K562 (cell line): Measurements from ENCODE around the gene OSBPL10. TPM values are rescaled to one million over a fixed set of nuclear protein-coding genes. Genes with fewer than 3 reads are reported as not detected.

Experiments
- ATAC-seq: fragments of 200-7000 bp; cut with Tn5 transposase; 3 replicates; pipeline ENCODE4 v1.9.1; 2020; ENCODE audit warnings: moderate library complexity
- BruUV-seq: library from RNA; stranded (reverse); fragments of 400-500 nt; replicated peaks from 2 replicates; lab custom pipeline; 2021; lab: Mats Ljungman, UMichigan
- CTCF ChIA-PET: fragments of 300-600 bp; formaldehyde crosslinking; extraction: SDS; loops from one replicate; lab custom pipeline; 2021; ENCODE audit warnings: low intra/inter-chr PET ratio; lab: Yijun Ruan, JAX
- POLR2A ChIA-PET: fragments of 300-600, 350-650 bp; sonication (Branson Sonifier 250); formaldehyde crosslinking; extraction: SDS; loops from one replicate; lab custom pipeline; 2021; ENCODE audit warnings: antibody characterized with exemption, inconsistent platforms; lab: Yijun Ruan, JAX
- DNase-seq, 4 experiments: peaks; one replicate each; pipeline versions ENCODE4 v3.0.0 to v3.0.0-alpha.2; 2011 to 2018; ENCODE audit warnings: low spot score in 3 of 4, mixed read lengths in 3 of 4; ENCODE audit errors: extremely low read depth in 1 of 4
- FAIRE-seq: peaks from 2 replicates; lab custom pipeline; 2011; peaks lifted over from hg19 to GRCh38; lab: Jason Lieb, UNC
- H2AFZ ChIP-seq: 2 replicates; pipeline ENCODE4 v1.6.0; 2011; ENCODE audit warnings: low read depth, low read length, control low read depth, inconsistent platforms
- H3K27ac ChIP-seq: fragments of 200-600 bp; 3 replicates; pipeline ENCODE4 v1.8.0; 2011; ENCODE audit warnings: low read depth, mild to moderate bottlenecking, control low read depth, inconsistent platforms, low read length, moderate library complexity, mixed read lengths; ENCODE audit errors: extremely low read depth
- H3K27me3 ChIP-seq, 2 experiments: fragments of 300-600 bp in 1 of 2; 2 replicates in 1 of 2; 3 replicates in 1 of 2; pipeline versions ENCODE4 v1.6.0 to v1.8.0; 2011; ENCODE audit warnings: inconsistent platforms in 2 of 2, low read length in 2 of 2, mild to moderate bottlenecking in 1 of 2, mixed read lengths in 1 of 2, moderate library complexity in 1 of 2; ENCODE audit not compliant: control insufficient read depth in 2 of 2, insufficient read depth in 2 of 2
- H3K36me3 ChIP-seq: fragments of 300-600 bp; 3 replicates; pipeline ENCODE4 v1.8.0; 2011; ENCODE audit warnings: mild to moderate bottlenecking, low read length, inconsistent platforms; ENCODE audit not compliant: control insufficient read depth, insufficient read depth
- H3K4me1 ChIP-seq, 2 experiments: fragments of 200-600 bp in 1 of 2; replicated peaks in 1 of 2; 2 replicates in 1 of 2; 3 replicates in 1 of 2; pipeline versions ENCODE4 v1.5.1 to v1.8.0; 2011; ENCODE audit warnings: inconsistent platforms in 2 of 2, low read length in 2 of 2, mild to moderate bottlenecking in 1 of 2, mixed read lengths in 1 of 2, moderate library complexity in 1 of 2; ENCODE audit not compliant: control insufficient read depth in 2 of 2, insufficient read depth in 2 of 2
- H3K4me2 ChIP-seq: 2 replicates; pipeline ENCODE4 v1.6.1; 2011; ENCODE audit warnings: low read length, control low read depth, inconsistent platforms, mixed read lengths; ENCODE audit not compliant: insufficient read depth
- H3K4me3 ChIP-seq: fragments of 200-600 bp; sonication (generic), shearing (Covaris generic); 2 replicates; pipeline ENCODE4 v1.5.1; 2016; ENCODE audit warnings: control low read depth, inconsistent platforms
- H3K79me2 ChIP-seq: fragments of 200-600 bp; 3 replicates; pipeline ENCODE4 v1.8.0; 2011; ENCODE audit warnings: low read length, inconsistent platforms; ENCODE audit not compliant: control insufficient read depth, insufficient read depth
- H3K9ac ChIP-seq, 2 experiments: 2 replicates each; pipeline versions ENCODE4 v1.6.0 to v1.6.1; 2011; ENCODE audit warnings: low read depth in 2 of 2, low read length in 2 of 2, control low read depth in 1 of 2, inconsistent platforms in 1 of 2, mild to moderate bottlenecking in 1 of 2, mixed read lengths in 1 of 2; ENCODE audit not compliant: insufficient read depth in 1 of 2
- H3K9me1 ChIP-seq: one replicate; pipeline ENCODE4 v1.6.0; 2011; ENCODE audit warnings: inconsistent platforms, mild to moderate bottlenecking, low read length, moderate library complexity; ENCODE audit not compliant: control insufficient read depth, insufficient read depth
- H3K9me3 ChIP-seq: replicated peaks from 2 replicates; pipeline ENCODE4 v1.5.1; 2011; ENCODE audit warnings: low read depth, low read length, inconsistent platforms; ENCODE audit not compliant: control insufficient read depth, insufficient read depth
- H4K20me1 ChIP-seq: replicated peaks from 2 replicates; pipeline ENCODE4 v1.6.1; 2011; ENCODE audit warnings: low read length, inconsistent platforms, mixed read lengths; ENCODE audit not compliant: control insufficient read depth, insufficient read depth
- CBFB ChIP-seq: sonication (generic); formaldehyde crosslinking; IDR thresholded peaks from 2 replicates; pipeline ENCODE4 v1.4.0; 2020; ENCODE audit warnings: mild to moderate bottlenecking, missing genetic modification reagents
- CREB1 ChIP-seq, 2 experiments: sonication (generic) in 1 of 2; formaldehyde crosslinking in 1 of 2; IDR thresholded peaks; 2 replicates each; pipeline versions ENCODE4 v1.6.1 to v1.8.0; 2012 to 2022; ENCODE audit warnings: inconsistent platforms in 1 of 2, mild to moderate bottlenecking in 1 of 2, missing genetic modification reagents in 1 of 2, moderate library complexity in 1 of 2
- DNMT1 ChIP-seq: fragments of 450-650 bp; IDR thresholded peaks from 2 replicates; pipeline ENCODE4 v1.6.1; 2016; ENCODE audit warnings: antibody characterized with exemption, mild to moderate bottlenecking
- HDAC8 ChIP-seq: fragments of 450-650 bp; IDR thresholded peaks from 2 replicates; pipeline ENCODE4 v1.6.1; 2016; ENCODE audit warnings: mild to moderate bottlenecking, missing genetic modification characterization, moderate library complexity, missing compliant biosample characterization
- KLF6 ChIP-seq: fragments of 250-450 bp; sonication (Bioruptor Pico); IDR thresholded peaks from 2 replicates; pipeline ENCODE4 v1.4.0; 2020; ENCODE audit warnings: mild to moderate bottlenecking, moderate library complexity, borderline replicate concordance
- NFXL1 ChIP-seq: fragments of 450-650 bp; formaldehyde crosslinking; IDR thresholded peaks from 2 replicates; pipeline ENCODE4 v1.4.0; 2021; ENCODE audit warnings: mild to moderate bottlenecking
- NFYB ChIP-seq: IDR thresholded peaks from 2 replicates; pipeline ENCODE4 v1.6.1; 2011; ENCODE audit warnings: mild to moderate bottlenecking, moderate library complexity; ENCODE audit not compliant: insufficient read length; ENCODE audit errors: extremely low read depth
- POLR2B ChIP-seq: fragments of 450-650 bp; IDR thresholded peaks from 2 replicates; pipeline ENCODE4 v1.6.1; 2018; ENCODE audit warnings: low read depth; ENCODE audit not compliant: partially characterized antibody
- STAT5A ChIP-seq: IDR thresholded peaks from 2 replicates; pipeline ENCODE4 v1.6.1; 2012; ENCODE audit warnings: low read length, inconsistent platforms, borderline replicate concordance
- ZZZ3 ChIP-seq: fragments of 450-650 bp; IDR thresholded peaks from 2 replicates; pipeline ENCODE4 v1.6.1; 2016; ENCODE audit warnings: antibody characterized with exemption, mild to moderate bottlenecking, moderate library complexity
- WGBS: fragments of 100-300 bp; shearing (Covaris generic); methylation state at CpG from one replicate; pipeline ENCODE4 v1.1.6; 2016; ENCODE audit warnings: low coverage, mixed read lengths; ENCODE audit not compliant: insufficient coverage; ENCODE audit errors: missing lambda C conversion rate; 5-methylcytosine and 5-hydroxymethylcytosine counted together
- in situ Hi-C: fragments of 300-500 bp; cut with MboI; formaldehyde crosslinking; loops from 4 replicates; pipeline ENCODE4 v1.15.0; 2018; ENCODE audit warnings: inconsistent platforms, mixed read lengths
- intact Hi-C: fragments of 100-400 bp; cut with micrococcal nuclease; formaldehyde crosslinking; loops from 2 replicates; pipeline ENCODE4 v1.14.2; 2022
- polyA plus RNA-seq, 8 experiments: library from polyadenylated mRNA; depleted of rRNA in 4 of 8; stranded (reverse) in 5 of 8; unstranded in 3 of 8; fragments of >200 nt; fragmentation: Nextera tagmentation in 2 of 8; fragmentation: Illumina TruSeq in 1 of 8; extraction: Ambion mirVana in 2 of 8; extraction: Trizol in 1 of 8; gene quantifications; 2 replicates each; pipeline versions ENCODE4 v1.2.1 to v1.2.3, GENCODE V29; 2011 to 2014; ENCODE audit warnings: inconsistent platforms in 1 of 8, missing spikeins in 1 of 8
- total RNA-seq, 7 experiments: library from RNA; depleted of rRNA in 6 of 7; stranded (reverse); fragments of >200 nt in 6 of 7; fragmentation: Illumina TruSeq in 2 of 7; extraction: Trizol in 2 of 7; gene quantifications; 2 replicates each; pipeline versions ENCODE4 v1.2.1 to v1.2.3, GENCODE V29; 2011 to 2021; ENCODE audit warnings: low replicate concordance in 1 of 7
- TF ChIP-seq, protein P1 (sequence below): fragments of 250-450 bp; sonication (Bioruptor Pico); IDR thresholded peaks from 2 replicates; pipeline ENCODE4 v1.4.0; 2020
- TF ChIP-seq, protein P2 (sequence below), 3 experiments: IDR thresholded peaks in 2 of 3; conservative IDR thresholded peaks in 1 of 3; 2 replicates each; pipeline ENCODE4 v1.5.1; 2011 to 2012; ENCODE audit warnings: low read length in 3 of 3, mild to moderate bottlenecking in 3 of 3, control low read depth in 2 of 3, improper control_type of control experiment in 1 of 3, inconsistent platforms in 1 of 3, low read depth in 1 of 3, mixed read lengths in 1 of 3, moderate library complexity in 1 of 3; ENCODE audit not compliant: insufficient read depth in 2 of 3
- TF ChIP-seq, protein P3 (sequence below), 2 experiments: fragments of 450-650 bp; conservative IDR thresholded peaks; 2 replicates each; pipeline ENCODE4 v1.6.1; 2017; ENCODE audit warnings: mild to moderate bottlenecking in 2 of 2, moderate library complexity in 2 of 2

OSBPL10 gene
- total and polyA plus RNA-seq, 9 of the 15 experiments (the other 6 are each of a cell fraction or from before 2014, with no cell fraction given) = 0.03 to 0.19 (median 0.14) TPM; not detected in 2

DNA sequence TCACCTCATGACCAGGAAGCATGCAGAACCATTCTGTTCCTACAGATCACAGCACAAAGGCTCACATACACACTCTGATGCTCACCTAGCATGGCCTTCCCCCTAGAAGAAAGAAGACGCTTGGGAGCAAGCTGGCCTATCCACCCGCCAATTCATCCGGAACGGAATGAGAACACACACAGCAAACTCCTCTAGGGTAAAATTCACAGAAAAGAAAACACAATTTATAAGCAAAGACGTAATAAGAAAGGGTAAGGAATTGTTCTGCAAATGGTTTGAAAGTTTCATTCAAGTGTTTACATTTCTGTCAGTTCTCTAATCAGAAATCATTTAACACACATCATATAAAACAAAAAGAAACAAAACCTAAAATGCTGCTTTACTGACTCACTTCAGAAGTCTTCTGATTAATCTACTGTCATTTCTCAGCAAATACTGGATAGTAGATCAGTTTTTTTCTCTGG is 218.1 kb downstream of the OSBPL10 start:
- ChIA-PET CTCF (no interaction called here), POLR2A (no interaction called here)
- H3K4me3 ChIP-seq = no peak overlapping the region
- H3K4me1 ChIP-seq = no peaks in the 10 kb centered on the region; a peak in 1 of 5 replicates
- WGBS = 17% methylated on average over 5 of the region's 5 CpGs
- peaks cover 0 to 5% of the 10 kb centered on the region in 2 experiments; a peak in 1 of 5 replicates for H3K27me3 ChIP-seq
- no peak overlapping the region for H3K27ac ChIP-seq
- in situ Hi-C loops (loop anchor here (25.0 kb wide), 1 partner anchor 976 kb away; no protein-coding TSS in a partner anchor), intact Hi-C loops (loop anchor here (10.0 kb wide), 2 partner anchors 308 to 548 kb away; no protein-coding TSS in a partner anchor)
- BruUV-seq = no TSS peak
- no peak for DNase-seq
- H3K36me3 ChIP-seq = no peaks in the 10 kb centered on the region
- no peak for FAIRE-seq
- no peak overlapping the region for H3K4me2 ChIP-seq
- H4K20me1 ChIP-seq = no peaks in the 10 kb centered on the region
- H3K9me3 ChIP-seq = no peaks in the 10 kb centered on the region
- H3K79me2 ChIP-seq = no peaks in the 10 kb centered on the region
- ATAC-seq = no peak
- no peak overlapping the region for H3K9ac ChIP-seq
- no peaks in the 10 kb centered on the region for H3K9me1 ChIP-seq
- no peak overlapping the region for H2AFZ ChIP-seq
- TF ChIP-seq, protein P1, sequence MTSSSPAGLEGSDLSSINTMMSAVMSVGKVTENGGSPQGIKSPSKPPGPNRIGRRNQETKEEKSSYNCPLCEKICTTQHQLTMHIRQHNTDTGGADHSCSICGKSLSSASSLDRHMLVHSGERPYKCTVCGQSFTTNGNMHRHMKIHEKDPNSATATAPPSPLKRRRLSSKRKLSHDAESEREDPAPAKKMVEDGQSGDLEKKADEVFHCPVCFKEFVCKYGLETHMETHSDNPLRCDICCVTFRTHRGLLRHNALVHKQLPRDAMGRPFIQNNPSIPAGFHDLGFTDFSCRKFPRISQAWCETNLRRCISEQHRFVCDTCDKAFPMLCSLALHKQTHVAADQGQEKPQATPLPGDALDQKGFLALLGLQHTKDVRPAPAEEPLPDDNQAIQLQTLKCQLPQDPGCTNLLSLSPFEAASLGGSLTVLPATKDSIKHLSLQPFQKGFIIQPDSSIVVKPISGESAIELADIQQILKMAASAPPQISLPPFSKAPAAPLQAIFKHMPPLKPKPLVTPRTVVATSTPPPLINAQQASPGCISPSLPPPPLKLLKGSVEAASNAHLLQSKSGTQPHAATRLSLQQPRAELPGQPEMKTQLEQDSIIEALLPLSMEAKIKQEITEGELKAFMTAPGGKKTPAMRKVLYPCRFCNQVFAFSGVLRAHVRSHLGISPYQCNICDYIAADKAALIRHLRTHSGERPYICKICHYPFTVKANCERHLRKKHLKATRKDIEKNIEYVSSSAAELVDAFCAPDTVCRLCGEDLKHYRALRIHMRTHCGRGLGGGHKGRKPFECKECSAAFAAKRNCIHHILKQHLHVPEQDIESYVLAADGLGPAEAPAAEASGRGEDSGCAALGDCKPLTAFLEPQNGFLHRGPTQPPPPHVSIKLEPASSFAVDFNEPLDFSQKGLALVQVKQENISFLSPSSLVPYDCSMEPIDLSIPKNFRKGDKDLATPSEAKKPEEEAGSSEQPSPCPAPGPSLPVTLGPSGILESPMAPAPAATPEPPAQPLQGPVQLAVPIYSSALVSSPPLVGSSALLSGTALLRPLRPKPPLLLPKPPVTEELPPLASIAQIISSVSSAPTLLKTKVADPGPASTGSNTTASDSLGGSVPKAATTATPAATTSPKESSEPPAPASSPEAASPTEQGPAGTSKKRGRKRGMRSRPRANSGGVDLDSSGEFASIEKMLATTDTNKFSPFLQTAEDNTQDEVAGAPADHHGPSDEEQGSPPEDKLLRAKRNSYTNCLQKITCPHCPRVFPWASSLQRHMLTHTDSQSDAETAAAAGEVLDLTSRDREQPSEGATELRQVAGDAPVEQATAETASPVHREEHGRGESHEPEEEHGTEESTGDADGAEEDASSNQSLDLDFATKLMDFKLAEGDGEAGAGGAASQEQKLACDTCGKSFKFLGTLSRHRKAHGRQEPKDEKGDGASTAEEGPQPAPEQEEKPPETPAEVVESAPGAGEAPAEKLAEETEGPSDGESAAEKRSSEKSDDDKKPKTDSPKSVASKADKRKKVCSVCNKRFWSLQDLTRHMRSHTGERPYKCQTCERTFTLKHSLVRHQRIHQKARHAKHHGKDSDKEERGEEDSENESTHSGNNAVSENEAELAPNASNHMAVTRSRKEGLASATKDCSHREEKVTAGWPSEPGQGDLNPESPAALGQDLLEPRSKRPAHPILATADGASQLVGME (CRISPR knock-in tag) = no peak
- TF ChIP-seq, protein P2, sequence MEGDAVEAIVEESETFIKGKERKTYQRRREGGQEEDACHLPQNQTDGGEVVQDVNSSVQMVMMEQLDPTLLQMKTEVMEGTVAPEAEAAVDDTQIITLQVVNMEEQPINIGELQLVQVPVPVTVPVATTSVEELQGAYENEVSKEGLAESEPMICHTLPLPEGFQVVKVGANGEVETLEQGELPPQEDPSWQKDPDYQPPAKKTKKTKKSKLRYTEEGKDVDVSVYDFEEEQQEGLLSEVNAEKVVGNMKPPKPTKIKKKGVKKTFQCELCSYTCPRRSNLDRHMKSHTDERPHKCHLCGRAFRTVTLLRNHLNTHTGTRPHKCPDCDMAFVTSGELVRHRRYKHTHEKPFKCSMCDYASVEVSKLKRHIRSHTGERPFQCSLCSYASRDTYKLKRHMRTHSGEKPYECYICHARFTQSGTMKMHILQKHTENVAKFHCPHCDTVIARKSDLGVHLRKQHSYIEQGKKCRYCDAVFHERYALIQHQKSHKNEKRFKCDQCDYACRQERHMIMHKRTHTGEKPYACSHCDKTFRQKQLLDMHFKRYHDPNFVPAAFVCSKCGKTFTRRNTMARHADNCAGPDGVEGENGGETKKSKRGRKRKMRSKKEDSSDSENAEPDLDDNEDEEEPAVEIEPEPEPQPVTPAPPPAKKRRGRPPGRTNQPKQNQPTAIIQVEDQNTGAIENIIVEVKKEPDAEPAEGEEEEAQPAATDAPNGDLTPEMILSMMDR (IDR thresholded peaks at IDR 0.05 in 2 of 3, conservative IDR thresholded peaks at IDR 0.05 in 1 of 3; ENCODE audit: insufficient read depth in 2 of 3, low read depth in 1 of 3, low read length in 3 of 3) = no peak
- TF ChIP-seq DNMT1 (no peak), ZZZ3 (no peak), NFXL1 (CRISPR knock-in tag) (no peak), STAT5A (no peak), NFYB (no peak), CREB1 (IDR thresholded peaks at IDR 0.05) (no peak), CREB1 (CRISPR knock-in tag; IDR thresholded peaks at IDR 0.05) (no peak), HDAC8 (tag) (no peak), POLR2B (no peak), CBFB (CRISPR knock-in tag) (no peak), KLF6 (CRISPR knock-in tag) (no peak)
- TF ChIP-seq, protein P3, sequence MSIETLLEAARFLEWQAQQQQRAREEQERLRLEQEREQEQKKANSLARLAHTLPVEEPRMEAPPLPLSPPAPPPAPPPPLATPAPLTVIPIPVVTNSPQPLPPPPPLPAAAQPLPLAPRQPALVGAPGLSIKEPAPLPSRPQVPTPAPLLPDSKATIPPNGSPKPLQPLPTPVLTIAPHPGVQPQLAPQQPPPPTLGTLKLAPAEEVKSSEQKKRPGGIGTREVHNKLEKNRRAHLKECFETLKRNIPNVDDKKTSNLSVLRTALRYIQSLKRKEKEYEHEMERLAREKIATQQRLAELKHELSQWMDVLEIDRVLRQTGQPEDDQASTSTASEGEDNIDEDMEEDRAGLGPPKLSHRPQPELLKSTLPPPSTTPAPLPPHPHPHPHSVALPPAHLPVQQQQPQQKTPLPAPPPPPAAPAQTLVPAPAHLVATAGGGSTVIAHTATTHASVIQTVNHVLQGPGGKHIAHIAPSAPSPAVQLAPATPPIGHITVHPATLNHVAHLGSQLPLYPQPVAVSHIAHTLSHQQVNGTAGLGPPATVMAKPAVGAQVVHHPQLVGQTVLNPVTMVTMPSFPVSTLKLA (conservative IDR thresholded peaks at IDR 0.05) = no peak
